ENCODE data around the gene MAGOHB.

DNA sequence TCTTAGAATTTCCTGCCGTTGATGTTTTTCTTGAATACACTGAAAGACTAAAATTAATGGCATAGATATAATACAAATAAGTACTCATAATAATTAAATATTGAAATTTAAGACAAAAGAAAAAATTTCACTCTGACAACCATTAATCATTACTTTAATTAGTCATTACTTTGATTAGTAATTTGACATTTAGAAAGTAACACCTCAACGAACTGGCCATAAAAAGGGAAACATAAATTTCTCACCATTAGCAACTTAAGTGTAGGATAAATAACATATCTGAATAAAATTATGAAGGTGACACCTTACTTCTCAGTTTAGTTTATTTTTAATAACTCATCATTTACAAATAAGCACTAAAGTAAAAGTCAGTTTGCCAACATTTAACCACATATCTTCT lies 17.5 kb downstream of the MAGOHB start:
- TF ChIP-seq CTCF (IDR thresholded peaks at IDR 0.05) (no peak), POLR2AphosphoS5 (IDR thresholded peaks at IDR 0.05; ENCODE audit: low read depth, low read length) (no peak), SIN3A (IDR thresholded peaks at IDR 0.05; ENCODE audit: borderline replicate concordance, insufficient read depth, low read depth, low read length) (no peak), TCF7L2 (IDR thresholded peaks at IDR 0.05; ENCODE audit: low read depth, low read length) (no peak)
- TF ChIP-seq, protein P1, sequence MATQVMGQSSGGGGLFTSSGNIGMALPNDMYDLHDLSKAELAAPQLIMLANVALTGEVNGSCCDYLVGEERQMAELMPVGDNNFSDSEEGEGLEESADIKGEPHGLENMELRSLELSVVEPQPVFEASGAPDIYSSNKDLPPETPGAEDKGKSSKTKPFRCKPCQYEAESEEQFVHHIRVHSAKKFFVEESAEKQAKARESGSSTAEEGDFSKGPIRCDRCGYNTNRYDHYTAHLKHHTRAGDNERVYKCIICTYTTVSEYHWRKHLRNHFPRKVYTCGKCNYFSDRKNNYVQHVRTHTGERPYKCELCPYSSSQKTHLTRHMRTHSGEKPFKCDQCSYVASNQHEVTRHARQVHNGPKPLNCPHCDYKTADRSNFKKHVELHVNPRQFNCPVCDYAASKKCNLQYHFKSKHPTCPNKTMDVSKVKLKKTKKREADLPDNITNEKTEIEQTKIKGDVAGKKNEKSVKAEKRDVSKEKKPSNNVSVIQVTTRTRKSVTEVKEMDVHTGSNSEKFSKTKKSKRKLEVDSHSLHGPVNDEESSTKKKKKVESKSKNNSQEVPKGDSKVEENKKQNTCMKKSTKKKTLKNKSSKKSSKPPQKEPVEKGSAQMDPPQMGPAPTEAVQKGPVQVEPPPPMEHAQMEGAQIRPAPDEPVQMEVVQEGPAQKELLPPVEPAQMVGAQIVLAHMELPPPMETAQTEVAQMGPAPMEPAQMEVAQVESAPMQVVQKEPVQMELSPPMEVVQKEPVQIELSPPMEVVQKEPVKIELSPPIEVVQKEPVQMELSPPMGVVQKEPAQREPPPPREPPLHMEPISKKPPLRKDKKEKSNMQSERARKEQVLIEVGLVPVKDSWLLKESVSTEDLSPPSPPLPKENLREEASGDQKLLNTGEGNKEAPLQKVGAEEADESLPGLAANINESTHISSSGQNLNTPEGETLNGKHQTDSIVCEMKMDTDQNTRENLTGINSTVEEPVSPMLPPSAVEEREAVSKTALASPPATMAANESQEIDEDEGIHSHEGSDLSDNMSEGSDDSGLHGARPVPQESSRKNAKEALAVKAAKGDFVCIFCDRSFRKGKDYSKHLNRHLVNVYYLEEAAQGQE (IDR thresholded peaks at IDR 0.05; ENCODE audit: insufficient read depth in 1 of 2, low read depth in 2 of 2, low read length in 1 of 2) = no peak
